HG03460 (cell line): Measurements from ENCODE around the gene DCLK1.
"Not testable (repeated sequence)": the region's sequence is repeated elsewhere in the genome, so short reads cannot be mapped to it uniquely, and the experiment has no call there.

Source experiments
- ATAC-seq: cut with Tn5 transposase; IDR thresholded peaks from one replicate; pipeline ENCODE4 v1.9.1; 2021; ENCODE audit not compliant: unreplicated experiment

Gene DCLK1

GRCh38 chr13:35990196-35990595 lies 141.0 kb downstream of the DCLK1 start:
- no peak for ATAC-seq

GRCh38 chr13:35988648-35989081 lies 142.5 kb downstream of the DCLK1 start:
- no peak for ATAC-seq

GRCh38 chr13:35987572-35988513 lies 143.3 kb downstream of the DCLK1 start:
- ATAC-seq, result no peak

- no peak for ATAC-seq
These were observed 146.3 kb downstream of the DCLK1 start for GRCh38 chr13:35984776-35985453.

- no peak for ATAC-seq
These were observed 146.9 kb downstream of the DCLK1 start for GRCh38 chr13:35984287-35984686.

GRCh38 chr13:35983703-35984102 lies 147.5 kb downstream of the DCLK1 start:
- ATAC-seq, result not testable (repeated sequence)

- ATAC-seq, result no peak
These were observed 148.0 kb downstream of the DCLK1 start for GRCh38 chr13:35983206-35983605.

GRCh38 chr13:35979361-35979951 lies 151.7 kb downstream of the DCLK1 start:
- ATAC-seq, result no peak

GRCh38 chr13:35978607-35979316 lies 152.4 kb downstream of the DCLK1 start:
- ATAC-seq, result peak; percentile 50

- no peak for ATAC-seq
These were observed 154.1 kb downstream of the DCLK1 start for GRCh38 chr13:35977060-35977459.

GRCh38 chr13:35976126-35976525 lies 155.1 kb downstream of the DCLK1 start:
- no peak for ATAC-seq

GRCh38 chr13:35966951-35967350 lies 164.2 kb downstream of the DCLK1 start:
- not testable (repeated sequence) for ATAC-seq

GRCh38 chr13:35966024-35966423 lies 165.2 kb downstream of the DCLK1 start:
- ATAC-seq, result no peak

GRCh38 chr13:35965226-35965927 lies 165.8 kb downstream of the DCLK1 start:
- ATAC-seq, result no peak

GRCh38 chr13:35964863-35965180 lies 166.4 kb downstream of the DCLK1 start:
- ATAC-seq, result no peak

- no peak for ATAC-seq
These were observed 166.9 kb downstream of the DCLK1 start for GRCh38 chr13:35964011-35964862.

GRCh38 chr13:35961461-35962220 lies 169.5 kb downstream of the DCLK1 start:
- no peak for ATAC-seq

- no peak for ATAC-seq
These were observed 170.2 kb downstream of the DCLK1 start for GRCh38 chr13:35961002-35961401.

GRCh38 chr13:35957996-35958395 lies 173.2 kb downstream of the DCLK1 start:
- no peak for ATAC-seq
